Activated T-cell treated with anti-CD3 and anti-CD28 coated beads for 48 hours (primary cell): ENCODE data around the gene UBTD2.
"Not testable (repeated sequence)": the region's sequence is repeated elsewhere in the genome, so short reads cannot be mapped to it uniquely, and the experiment has no call there.

Source experiments
- DNase-seq: peaks from one replicate; pipeline ENCODE4 v3.0.0-alpha.2; 2020; ENCODE audit warnings: low read depth

The UBTD2 gene

DNA sequence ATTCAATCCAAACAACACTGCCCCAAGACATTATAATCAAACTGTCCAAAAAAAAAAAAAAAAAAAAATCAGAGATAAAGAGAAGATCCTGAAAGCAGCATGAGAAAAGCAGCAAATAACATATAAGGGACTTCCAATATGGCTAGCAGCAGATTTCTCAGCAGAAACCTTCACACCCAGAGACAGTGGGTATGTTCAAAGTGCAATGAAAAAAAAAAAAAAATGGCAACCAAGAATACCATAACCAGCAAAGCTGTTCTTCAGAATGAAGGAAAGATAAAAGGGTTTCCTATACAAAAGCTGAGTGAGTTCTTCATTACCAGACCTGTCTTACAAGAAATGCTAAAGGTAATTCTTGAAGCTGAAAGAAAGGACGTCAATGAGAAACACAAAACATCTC lies 32.1 kb downstream of the UBTD2 start:
- no peak for DNase-seq

GRCh38 chr5:172248637-172249036 lies 34.9 kb downstream of the UBTD2 start:
- DNase-seq = no peak

DNA sequence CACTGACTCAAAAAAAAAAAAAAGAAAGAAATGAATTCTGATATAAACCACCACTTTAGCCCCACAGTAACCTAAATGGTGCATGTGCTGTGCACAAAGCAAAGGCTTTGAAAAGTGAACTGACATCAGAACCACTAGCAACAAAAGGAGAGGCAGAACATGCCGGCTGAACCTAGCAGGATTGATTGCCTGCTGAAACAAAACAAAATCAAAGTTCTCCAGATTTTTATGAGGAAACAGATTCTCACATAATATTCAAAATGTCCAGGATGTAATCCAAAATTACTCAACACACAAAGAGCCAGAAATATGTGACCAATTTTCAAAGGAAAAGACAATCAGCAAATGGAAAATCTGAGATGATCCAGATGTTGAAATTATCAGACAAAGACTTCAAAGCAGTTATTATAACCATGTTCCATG lies 37.9 kb downstream of the UBTD2 start:
- no peak for DNase-seq

GRCh38 chr5:172245046-172245445 lies 38.5 kb downstream of the UBTD2 start:
- no peak for DNase-seq

DNA sequence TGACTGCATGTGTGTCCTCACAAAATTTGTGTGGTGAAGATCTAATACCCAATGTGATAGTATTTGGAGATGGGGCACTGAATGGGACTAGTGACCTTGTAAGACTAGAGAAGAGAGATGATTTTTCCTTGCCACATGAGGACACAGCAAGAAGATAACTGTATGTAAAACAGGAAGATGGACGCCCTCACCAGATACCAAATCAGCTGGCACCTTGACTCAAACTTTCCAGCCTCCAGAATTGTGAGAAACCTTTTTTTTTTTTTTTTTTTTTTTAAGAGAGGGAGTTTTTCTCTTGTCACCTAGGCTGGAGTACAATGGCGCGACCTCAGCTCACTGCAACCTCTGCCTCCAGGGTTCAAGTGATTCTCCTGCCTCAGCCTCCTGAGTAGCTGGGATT lies 40.3 kb downstream of the UBTD2 start:
- no peak for DNase-seq

GRCh38 chr5:172238334-172238733 lies 45.2 kb downstream of the UBTD2 start:
- no peak for DNase-seq

- no peak for DNase-seq
Measured at GRCh38 chr5:172235827-172236736, 47.5 kb downstream of the UBTD2 start.

GRCh38 chr5:172235132-172235780 lies 48.3 kb downstream of the UBTD2 start:
- DNase-seq = no peak

GRCh38 chr5:172234031-172234430 lies 49.5 kb downstream of the UBTD2 start:
- DNase-seq = no peak

- no peak for DNase-seq
Measured at GRCh38 chr5:172229904-172230303, 53.7 kb downstream of the UBTD2 start.

GRCh38 chr5:172224996-172225395 lies 58.6 kb downstream of the UBTD2 start:
- no peak for DNase-seq

GRCh38 chr5:172223901-172224873 lies 59.4 kb downstream of the UBTD2 start:
- DNase-seq = peak; percentile 61

GRCh38 chr5:172219296-172219695 lies 64.3 kb downstream of the UBTD2 start:
- no peak for DNase-seq

- DNase-seq = no peak
Measured at GRCh38 chr5:172216345-172216744, 67.2 kb downstream of the UBTD2 start.

DNA sequence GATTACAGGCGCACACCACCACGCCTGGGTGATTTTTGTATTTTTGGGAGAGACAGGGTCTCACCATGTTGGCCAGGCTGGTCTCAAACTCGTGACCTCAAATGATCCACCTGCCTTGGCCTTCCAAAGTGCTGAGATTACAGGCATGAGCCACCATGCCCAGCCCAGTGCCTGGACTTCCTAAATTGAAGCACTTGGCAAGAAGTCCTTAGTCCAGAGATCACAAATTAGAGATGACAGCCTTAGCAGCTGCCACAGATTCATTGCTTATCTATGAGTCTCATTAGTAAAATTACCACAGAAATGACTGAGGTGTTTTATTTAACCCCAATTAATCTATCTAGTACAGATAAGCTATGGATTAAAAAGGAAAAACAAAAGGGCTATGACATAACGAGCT lies 70.4 kb downstream of the UBTD2 start:
- no peak for DNase-seq

- no peak for DNase-seq
Measured at GRCh38 chr5:172211676-172212075, 71.9 kb downstream of the UBTD2 start.

DNA sequence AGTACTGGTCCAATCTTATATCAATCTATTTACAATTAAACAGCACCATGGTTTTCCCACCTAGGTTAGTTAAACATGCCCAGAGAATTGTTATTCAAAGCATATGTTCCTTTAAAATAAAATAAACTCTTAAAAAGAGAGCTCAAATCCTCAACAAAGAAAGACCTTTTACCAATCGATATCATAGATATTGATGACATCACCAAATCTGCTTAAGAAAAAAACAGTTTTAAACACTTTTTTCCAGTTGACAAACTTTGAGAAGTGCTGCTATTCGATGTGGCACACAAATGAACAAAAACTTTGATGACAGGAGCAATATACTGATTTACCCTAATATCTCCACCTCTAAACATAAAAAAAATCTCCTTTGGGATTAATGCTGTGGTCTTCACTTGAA lies 73.8 kb downstream of the UBTD2 start:
- DNase-seq = no peak

DNA sequence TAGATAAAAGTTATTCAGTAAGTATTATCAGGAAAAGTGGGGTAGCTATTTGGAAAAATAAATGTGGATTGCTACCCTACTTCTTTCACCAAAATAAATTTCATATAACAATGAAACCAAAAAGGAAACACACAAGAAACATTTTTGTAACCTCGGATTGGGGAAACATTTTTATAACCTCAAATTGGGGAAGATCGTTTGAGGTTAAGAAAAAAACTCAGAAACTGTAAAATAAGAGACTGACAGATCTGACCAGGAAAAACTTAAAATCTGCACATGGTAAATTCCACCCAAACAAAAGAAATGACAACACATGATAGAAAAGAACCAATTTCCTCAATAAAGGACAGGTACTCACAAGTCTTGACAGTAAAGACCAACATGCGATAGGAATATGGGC lies 76.1 kb downstream of the UBTD2 start:
- DNase-seq = no peak

DNA sequence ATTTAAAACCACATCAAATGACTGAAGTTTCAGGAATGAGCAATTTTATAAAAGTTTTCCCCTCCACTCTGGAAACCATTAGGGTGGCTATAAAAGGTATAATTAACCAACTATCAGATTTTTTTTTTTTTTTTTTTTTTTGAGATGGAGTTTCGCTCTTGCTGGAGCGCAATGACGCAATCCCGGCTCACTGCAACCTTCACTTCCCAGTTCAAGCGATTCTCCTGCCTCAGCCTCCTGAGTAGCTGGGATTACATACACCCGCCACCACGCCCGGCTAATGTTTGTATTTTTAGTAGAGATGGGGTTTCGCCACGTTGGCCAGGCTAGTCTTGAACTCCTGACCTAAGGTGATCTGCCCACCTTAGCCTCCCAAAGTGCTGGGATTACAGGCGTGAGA lies 77.6 kb downstream of the UBTD2 start:
- DNase-seq = not testable (repeated sequence)

DNA sequence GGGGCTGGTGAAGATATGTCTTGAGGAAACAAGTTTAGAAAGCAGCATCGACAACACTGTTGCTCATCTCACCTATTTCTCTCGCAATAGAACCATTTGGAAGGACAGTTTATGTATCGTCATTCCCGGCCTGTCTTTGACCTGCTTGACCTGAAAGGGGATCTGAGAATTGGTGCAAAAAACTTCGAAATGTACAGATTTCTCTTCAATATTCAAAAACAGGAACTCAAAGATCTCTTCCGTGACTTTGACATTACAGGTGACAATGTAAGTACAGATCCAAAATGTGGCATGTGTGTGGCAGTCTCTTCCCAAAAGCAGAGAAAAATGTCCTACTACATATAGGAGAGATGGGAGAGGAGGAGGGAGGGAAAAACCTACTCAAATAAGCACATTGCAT lies 83.1 kb downstream of the UBTD2 start:
- DNase-seq = no peak

- DNase-seq = no peak
Measured at GRCh38 chr5:172199446-172199845, 84.1 kb downstream of the UBTD2 start.

GRCh38 chr5:172197775-172198174 lies 85.8 kb downstream of the UBTD2 start:
- not testable (repeated sequence) for DNase-seq
